Transverse colon (tissue), 4 donors: ENCODE results near the gene PDGFC. TPM values are rescaled to one million over a fixed set of nuclear protein-coding genes. Genes with fewer than 3 reads are reported as not detected.

Experiments used
- DNase-seq: peaks from one replicate; pipeline ENCODE4 v3.0.0-alpha.2; 2019
- H3K27ac ChIP-seq, 4 donors: fragments of 200-600 bp; sonication (generic); 2 replicates each; pipeline ENCODE4 v1.5.1; 2016 to 2018; ENCODE audit warnings: inconsistent platforms in 4 of 4
- H3K27me3 ChIP-seq: fragments of 200-600 bp; sonication (generic); 2 replicates; pipeline ENCODE4 v1.5.1; 2017; ENCODE audit warnings: inconsistent platforms
- H3K36me3 ChIP-seq, 4 donors: fragments of 200-600 bp; sonication (generic); 2 replicates each; pipeline ENCODE4 v1.5.1; 2017 to 2019; ENCODE audit warnings: inconsistent platforms in 4 of 4
- H3K4me1 ChIP-seq, 4 donors: fragments of 200-600 bp; sonication (generic); 2 replicates each; pipeline ENCODE4 v1.5.1; 2017 to 2020; ENCODE audit warnings: inconsistent platforms in 4 of 4
- H3K4me3 ChIP-seq, 4 donors: fragments of 200-600 bp; sonication (generic); 1 replicate in 1 of 4; 2 replicates in 3 of 4; pipeline versions ENCODE4 v1.5.1 to v1.6.1; 2017 to 2019; ENCODE audit warnings: inconsistent platforms in 4 of 4
- H3K9me3 ChIP-seq, 2 donors: fragments of 200-600 bp; sonication (generic); 2 replicates each; pipeline ENCODE4 v1.5.1; 2017 to 2019; ENCODE audit warnings: inconsistent platforms in 2 of 2
- CTCF ChIP-seq, 5 experiments: fragments of 200-600 bp in 3 of 5; fragments of 450-650 bp in 2 of 5; sonication (generic) in 3 of 5; IDR thresholded peaks; 1 replicate in 2 of 5; 2 replicates in 3 of 5; pipeline ENCODE4 v1.5.1; 2016 to 2017; ENCODE audit warnings: antibody characterized with exemption in 5 of 5, inconsistent platforms in 3 of 5, mild to moderate bottlenecking in 2 of 5, moderate library complexity in 1 of 5
- EP300 ChIP-seq: sonication (generic); formaldehyde crosslinking; IDR thresholded peaks from one replicate; pipeline ENCODE4 v1.6.1; 2017; ENCODE audit warnings: antibody characterized with exemption, low read depth
- POLR2A ChIP-seq: fragments of 450-650 bp; IDR thresholded peaks from one replicate; pipeline ENCODE4 v1.6.1; 2016; ENCODE audit warnings: antibody characterized with exemption, mild to moderate bottlenecking, moderate library complexity
- POLR2AphosphoS5 ChIP-seq, 3 donors: sonication (generic); formaldehyde crosslinking; IDR thresholded peaks; one replicate each; pipeline ENCODE4 v1.6.1; 2016; ENCODE audit warnings: antibody characterized with exemption in 3 of 3
- WGBS, 2 donors: methylation state at CpG; one replicate each; pipeline ENCODE4 v1.1.5; 2018; ENCODE audit warnings: low coverage in 1 of 2; 5-methylcytosine and 5-hydroxymethylcytosine counted together
- in situ Hi-C, 4 donors: fragments of 200-750 bp; cut with MboI; loops; one replicate each; pipeline versions ENCODE4 v1.15.0 to v1.15.1; 2017; ENCODE audit warnings: low sequenced_read_pairs in 3 of 4, low pct_ligation_motif_present in 1 of 4, low pct_unique_long_range_greater_than_20kb in 1 of 4
- intact Hi-C: fragments of 100-400 bp; cut with DNase I; formaldehyde crosslinking; loops from one replicate; pipeline ENCODE4 v1.15.1; 2023; ENCODE audit warnings: low total_unique reads
- total RNA-seq, 4 donors: library from RNA; depleted of rRNA; stranded (reverse); fragments of >200 nt; gene quantifications; one replicate each; pipeline ENCODE4 v1.1.0, GENCODE V29; 2016

Gene PDGFC
- total RNA-seq, 4 donors from 2014 or later, result 0.40 to 20.6 (median 7.5) TPM

GRCh38 chr4:156886481-156886880 is 85.1 kb downstream of the PDGFC start:
- intact Hi-C loops (no loop called here), in situ Hi-C loops (no loop called here)
- WGBS, 2 donors, result 72 to 93% methylated on average over 2 of the region's 2 CpGs

GRCh38 chr4:156885374-156885773 is 86.2 kb downstream of the PDGFC start:
- Histone ChIP-seq H3K4me1 (no peaks in the 10 kb centered on the region), H3K27ac (no peak overlapping the region), H3K9me3 (no peaks in the 10 kb centered on the region), H3K36me3 (no peaks in the 10 kb centered on the region), H3K27me3 (no peaks in the 10 kb centered on the region), H3K4me3 (no peak overlapping the region)
- TF ChIP-seq POLR2AphosphoS5 (IDR thresholded peaks at IDR 0.05) (no peak), CTCF (IDR thresholded peaks at IDR 0.05) (no peak), EP300 (no peak), POLR2A (no peak)
- in situ Hi-C loops (no loop called here), intact Hi-C loops (no loop called here)
- DNase-seq, result no peak
- WGBS, 2 donors, result 60 to 92% methylated on average over 1 of the region's 1 CpG

More at GRCh38 chr4:156886481-156886880, 85.1 kb downstream of the PDGFC start:
- Histone ChIP-seq H3K36me3 (no peaks in the 10 kb centered on the region), H3K4me1 (no peaks in the 10 kb centered on the region), H3K27me3 (no peaks in the 10 kb centered on the region), H3K9me3 (no peaks in the 10 kb centered on the region), H3K27ac (no peak overlapping the region), H3K4me3 (no peak overlapping the region)
- no peak for DNase-seq
- TF ChIP-seq CTCF (IDR thresholded peaks at IDR 0.05) (no peak), POLR2A (no peak), EP300 (no peak), POLR2AphosphoS5 (IDR thresholded peaks at IDR 0.05) (no peak)

- 41 to 52% methylated on average over 3 of the region's 3 CpGs for WGBS, 2 donors
Observed at GRCh38 chr4:156884183-156884582, 87.4 kb downstream of the PDGFC start.

GRCh38 chr4:156875704-156876103 is 95.9 kb downstream of the PDGFC start:
- intact Hi-C loops (no loop called here), in situ Hi-C loops (no loop called here)
- no peaks in the 10 kb centered on the region for H3K9me3 ChIP-seq
- TF ChIP-seq POLR2AphosphoS5 (IDR thresholded peaks at IDR 0.05) (no peak), POLR2A (no peak), CTCF (IDR thresholded peaks at IDR 0.05) (no peak), EP300 (no peak)
- no peak overlapping the region for H3K4me3 ChIP-seq
- H3K27me3 ChIP-seq, result no peaks in the 10 kb centered on the region
- no peak overlapping the region for H3K27ac ChIP-seq
- 86 to 97% methylated on average over 3 of the region's 3 CpGs for WGBS, 2 donors
- H3K36me3 ChIP-seq, result no peaks in the 10 kb centered on the region
- H3K4me1 ChIP-seq, result no peaks in the 10 kb centered on the region
- DNase-seq, result no peak

More at GRCh38 chr4:156884183-156884582, 87.4 kb downstream of the PDGFC start:
- TF ChIP-seq POLR2A (no peak), CTCF (IDR thresholded peaks at IDR 0.05) (no peak), EP300 (no peak), POLR2AphosphoS5 (IDR thresholded peaks at IDR 0.05) (no peak)
- in situ Hi-C loops (no loop called here), intact Hi-C loops (no loop called here)
- no peaks in the 10 kb centered on the region for H3K9me3 ChIP-seq
- no peaks in the 10 kb centered on the region for H3K27me3 ChIP-seq
- no peaks in the 10 kb centered on the region for H3K36me3 ChIP-seq
- no peak overlapping the region for H3K27ac ChIP-seq
- DNase-seq, result no peak
- H3K4me1 ChIP-seq, result no peaks in the 10 kb centered on the region
- H3K4me3 ChIP-seq, result no peak overlapping the region
